GM19238 (cell line): ENCODE results near the gene DRD3.

Experiments
- DNase-seq: peaks from one replicate; pipeline ENCODE4 v3.0.0; 2011; ENCODE audit warnings: low spot score; ENCODE audit not compliant: insufficient read length

The DRD3 gene

GRCh38 chr3:114079761-114080160 is 99.1 kb downstream of the DRD3 start:
- no peak for DNase-seq

- DNase-seq: no peak
Observed at GRCh38 chr3:114078126-114078525, 100.7 kb downstream of the DRD3 start.
